GM18526 (cell line): ENCODE results near the gene CYP4V2.

Experiments used
- POLR2A ChIP-seq: IDR thresholded peaks from 3 replicates; pipeline ENCODE4 v1.6.1; 2011; ENCODE audit not compliant: insufficient read length; ENCODE audit errors: extremely low read depth

CYP4V2 gene

GRCh38 chr4:186241616-186242015, 50.2 kb downstream of the CYP4V2 start:
- no peak for TF ChIP-seq POLR2A

- TF ChIP-seq POLR2A, result no peak
Measured at GRCh38 chr4:186243331-186243730, 52.0 kb downstream of the CYP4V2 start.

- no peak for TF ChIP-seq POLR2A
Measured at GRCh38 chr4:186244835-186245234, 53.5 kb downstream of the CYP4V2 start.

GRCh38 chr4:186248643-186249042, 57.3 kb downstream of the CYP4V2 start:
- TF ChIP-seq POLR2A, result no peak

GRCh38 chr4:186249785-186250754, 58.7 kb downstream of the CYP4V2 start:
- TF ChIP-seq POLR2A, result no peak

GRCh38 chr4:186250760-186251159, 59.4 kb downstream of the CYP4V2 start:
- no peak for TF ChIP-seq POLR2A

GRCh38 chr4:186255122-186255521, 63.8 kb downstream of the CYP4V2 start:
- no peak for TF ChIP-seq POLR2A

- no peak for TF ChIP-seq POLR2A
Measured at GRCh38 chr4:186258216-186258811, 66.9 kb downstream of the CYP4V2 start.

- no peak for TF ChIP-seq POLR2A
Measured at GRCh38 chr4:186260117-186260503, 68.7 kb downstream of the CYP4V2 start.
